Smooth muscle cell (in vitro differentiated cells): Measurements from ENCODE around the gene PPEF1. TPM values are rescaled to one million over a fixed set of nuclear protein-coding genes. Genes with fewer than 3 reads are reported as not detected.

Source experiments
- DNase-seq: peaks from one replicate; lab custom pipeline; 2025; ENCODE audit not compliant: unreplicated experiment; lab: John Stamatoyannopoulos, UW
- H2AFZ ChIP-seq: fragments of 200-600 bp; sonication (generic); 2 replicates; pipeline ENCODE4 v1.6.0; 2016; ENCODE audit warnings: antibody characterized with exemption, low read depth, mild to moderate bottlenecking
- H3F3A ChIP-seq: fragments of 200-600 bp; sonication (generic); 2 replicates; pipeline ENCODE4 v1.6.0; 2017; ENCODE audit warnings: antibody characterized with exemption, low read depth
- H3K27ac ChIP-seq: fragments of 200-600 bp; sonication (generic); 2 replicates; pipeline ENCODE4 v1.5.1; 2016; ENCODE audit warnings: low read depth, mild to moderate bottlenecking
- H3K27me3 ChIP-seq: fragments of 200-600 bp; sonication (generic); 2 replicates; pipeline ENCODE4 v1.6.1; 2016; ENCODE audit warnings: low read depth, mild to moderate bottlenecking
- H3K36me3 ChIP-seq: fragments of 200-600 bp; sonication (generic); 2 replicates; pipeline ENCODE4 v1.5.1; 2016; ENCODE audit warnings: low read depth
- H3K4me1 ChIP-seq: fragments of 200-600 bp; sonication (generic); 2 replicates; pipeline ENCODE4 v1.5.1; 2016; ENCODE audit warnings: low read depth
- H3K4me2 ChIP-seq: fragments of 200-600 bp; sonication (generic); 2 replicates; pipeline ENCODE4 v1.6.0; 2016; ENCODE audit warnings: mild to moderate bottlenecking
- H3K4me3 ChIP-seq: fragments of 200-600 bp; sonication (generic); 2 replicates; pipeline ENCODE4 v1.5.1; 2016; ENCODE audit warnings: mild to moderate bottlenecking
- H3K79me2 ChIP-seq: fragments of 200-600 bp; sonication (generic); 2 replicates; pipeline ENCODE4 v1.6.0; 2016; ENCODE audit warnings: low read depth, mild to moderate bottlenecking
- H3K9ac ChIP-seq: fragments of 200-600 bp; sonication (generic); 2 replicates; pipeline ENCODE4 v1.6.0; 2016; ENCODE audit warnings: low read depth
- H3K9me3 ChIP-seq: fragments of 200-600 bp; sonication (generic); replicated peaks from 2 replicates; pipeline ENCODE4 v1.5.1; 2016; ENCODE audit warnings: low read depth
- H4K20me1 ChIP-seq: fragments of 200-600 bp; sonication (generic); 2 replicates; pipeline ENCODE4 v1.6.0; 2016; ENCODE audit warnings: low read depth
- CTCF ChIP-seq: fragments of 200-600 bp; sonication (generic); IDR thresholded peaks from 2 replicates; pipeline ENCODE4 v1.5.1; 2017; ENCODE audit warnings: borderline replicate concordance, mild to moderate bottlenecking, antibody characterized with exemption; ENCODE audit not compliant: insufficient read depth, poor library complexity, severe bottlenecking
- WGBS: methylation state at CpG from one replicate; pipeline ENCODE4 v1.1.7; 2016; ENCODE audit warnings: low lambda C conversion rate; 5-methylcytosine and 5-hydroxymethylcytosine counted together
- polyA plus RNA-seq: library from polyadenylated mRNA; unstranded; fragments of >200 nt; fragmentation: Nextera tagmentation; extraction: Ambion mirVana; gene quantifications from 2 replicates; pipeline ENCODE4 v1.2.1, GENCODE V29; 2016
- total RNA-seq: library from RNA; depleted of rRNA; stranded (reverse); fragments of >200 nt; gene quantifications from 2 replicates; pipeline ENCODE4 v1.2.3, GENCODE V29; 2014

Gene PPEF1
- total and polyA plus RNA-seq, 2 experiments from 2014 or later: 0.32 to 0.40 TPM

GRCh38 chrX:18874560-18875255 is 167.3 kb downstream of the PPEF1 start:
- H3K27me3 ChIP-seq: no peaks in the 10 kb centered on the region
- H3K27ac ChIP-seq: no peak overlapping the region
- no peak overlapping the region for H3K9ac ChIP-seq
- no peaks in the 10 kb centered on the region for H3K9me3 ChIP-seq
- H4K20me1 ChIP-seq: no peaks in the 10 kb centered on the region
- TF ChIP-seq CTCF: no peak
- DNase-seq: no peak
- 90% methylated on average over 27 of the region's 27 CpGs for WGBS
- no peak overlapping the region for H3K4me2 ChIP-seq
- H3K79me2 ChIP-seq: no peaks in the 10 kb centered on the region
- no peaks in the 10 kb centered on the region for H3K4me1 ChIP-seq
- no peaks in the 10 kb centered on the region for H3K36me3 ChIP-seq
- no peak overlapping the region for H2AFZ ChIP-seq
- H3K4me3 ChIP-seq: no peak overlapping the region
- no peaks in the 10 kb centered on the region for H3F3A ChIP-seq

- Histone ChIP-seq H3K27me3 (no peaks in the 10 kb centered on the region), H3F3A (no peaks in the 10 kb centered on the region), H3K79me2 (no peaks in the 10 kb centered on the region), H3K27ac (no peak overlapping the region), H3K9me3 (no peaks in the 10 kb centered on the region), H3K4me3 (no peak overlapping the region), H3K9ac (no peak overlapping the region), H2AFZ (no peak overlapping the region), H3K4me1 (no peaks in the 10 kb centered on the region), H4K20me1 (no peaks in the 10 kb centered on the region), H3K4me2 (no peak overlapping the region), H3K36me3 (no peaks in the 10 kb centered on the region)
- no peak for DNase-seq
- no peak for TF ChIP-seq CTCF
- 84% methylated on average over 13 of the region's 15 CpGs for WGBS
Observed at GRCh38 chrX:18875256-18875878, 167.9 kb downstream of the PPEF1 start.

DNA sequence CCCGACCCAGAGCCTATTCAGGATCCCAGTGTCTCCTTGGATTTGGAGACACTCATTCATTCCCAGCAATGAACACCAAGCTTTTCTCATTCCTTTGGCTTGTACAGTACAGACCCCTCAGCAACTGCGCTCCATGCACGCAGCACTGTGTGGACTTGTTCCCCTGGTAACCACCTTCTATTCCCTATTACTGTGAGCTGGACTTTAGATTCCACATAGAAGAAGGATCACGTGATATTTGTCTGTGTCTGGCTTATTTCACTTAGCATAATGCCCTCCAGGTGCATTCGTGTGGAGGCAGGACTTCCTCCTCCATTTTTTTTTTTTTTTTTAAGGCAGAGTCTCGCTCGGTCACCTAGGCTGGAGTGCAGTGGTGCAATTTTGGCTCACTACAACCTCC is 170.0 kb downstream of the PPEF1 start:
- Histone ChIP-seq H3K4me3 (no peak overlapping the region), H3K36me3 (no peaks in the 10 kb centered on the region), H2AFZ (no peak overlapping the region), H3K9ac (no peak overlapping the region), H3K4me2 (no peak overlapping the region), H3K4me1 (no peaks in the 10 kb centered on the region), H3K27me3 (no peaks in the 10 kb centered on the region), H3K79me2 (no peaks in the 10 kb centered on the region), H4K20me1 (no peaks in the 10 kb centered on the region), H3F3A (no peaks in the 10 kb centered on the region), H3K9me3 (no peaks in the 10 kb centered on the region), H3K27ac (no peak overlapping the region)
- TF ChIP-seq CTCF: no peak
- no peak for DNase-seq
- WGBS: 76% methylated on average over 7 of the region's 7 CpGs

Other genes starting within 250 kb of the PPEF1 start
- gene RS1, start 35.5 kb upstream of the PPEF1 start, total RNA-seq: not detected in 2 replicates
- 0.33 TPM in 1 of 2 replicates, not detected in the other for gene RS1, start 35.5 kb upstream of the PPEF1 start, polyA plus RNA-seq